Head of caudate nucleus (tissue), 42 donors: Measurements from ENCODE around the gene LAP3.

Experiments used
- DNase-seq, 42 donors: peaks; one replicate each; pipeline versions ENCODE4 v3.0.0 to v3.0.0-alpha.2; 2020 to 2021; ENCODE audit warnings: mixed read lengths in 7 of 42
- intact Hi-C: fragments of 100-400 bp; cut with DNase I; formaldehyde crosslinking; loops from one replicate; pipeline ENCODE4 v1.15.0; 2022

Gene LAP3

DNA sequence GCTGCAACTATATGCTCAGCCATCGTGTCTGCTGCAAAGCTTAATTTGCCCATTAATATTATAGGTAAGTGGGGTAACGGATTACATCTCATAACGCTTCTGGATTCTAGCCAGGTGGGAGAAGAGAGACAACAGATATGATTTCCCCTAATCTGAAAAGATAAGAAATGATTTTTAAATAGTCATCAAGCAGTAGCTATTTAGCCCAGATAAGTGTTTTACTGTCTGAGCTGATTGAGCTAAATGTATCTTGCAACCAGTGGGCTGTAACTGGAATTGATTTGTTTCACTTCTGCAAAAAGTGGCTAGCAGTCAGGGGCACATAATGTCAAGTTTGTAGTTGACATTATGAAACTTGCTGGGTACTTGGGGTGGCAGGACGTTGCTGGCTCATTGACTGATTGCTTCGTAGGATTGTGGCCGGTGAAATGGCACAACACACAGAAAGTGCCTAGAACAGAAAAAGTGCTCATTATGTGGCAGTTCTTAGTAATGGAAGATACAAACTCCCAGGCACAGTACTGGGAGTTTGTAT is 18.5 kb downstream of the LAP3 start:
- intact Hi-C loops, result no loop called here
- peak in 3 of 42 donors; percentile 3 to 11 (median 9) for DNase-seq

DNA sequence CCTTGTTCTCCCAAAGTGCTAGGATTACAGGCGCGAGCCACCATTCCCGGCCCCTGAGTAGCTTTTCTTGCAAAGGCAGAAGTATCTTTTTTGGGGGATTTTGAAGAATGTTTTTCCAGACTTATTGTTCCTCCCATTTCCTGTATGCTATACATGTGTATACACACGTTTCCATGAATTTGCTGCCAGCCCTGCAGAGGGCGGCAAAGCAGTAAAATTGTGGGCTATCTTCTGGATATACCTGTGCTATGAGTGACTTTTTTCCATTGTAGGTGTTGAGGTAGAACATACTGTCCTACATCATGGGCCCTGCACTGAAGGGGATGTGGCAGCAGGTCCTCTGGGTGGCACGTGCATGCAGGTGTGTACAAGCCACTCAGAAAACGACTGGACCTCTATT is 20.5 kb downstream of the LAP3 start:
- peak in 2 of 42 donors; percentile 17 to 30 for DNase-seq
- intact Hi-C loops, result no loop called here

DNA sequence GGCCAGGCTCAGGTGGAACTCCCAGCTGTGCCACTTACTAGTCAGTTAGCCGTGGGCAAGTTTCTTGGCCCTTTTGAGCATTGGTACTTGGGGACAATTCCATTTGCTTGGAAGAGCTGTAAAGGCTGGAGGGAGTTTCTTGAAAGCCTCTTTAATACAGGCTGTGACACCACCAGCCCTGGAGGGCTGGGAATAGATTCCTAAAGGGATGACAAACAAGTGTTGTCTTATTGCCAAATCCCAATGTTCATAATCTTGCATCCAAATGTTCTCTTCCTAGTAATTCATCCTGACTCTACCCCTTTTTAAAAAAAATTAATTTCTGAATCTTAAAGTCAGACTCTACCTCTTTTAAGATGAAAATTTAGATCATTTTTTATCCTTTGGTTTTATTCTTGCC is 22.8 kb downstream of the LAP3 start:
- intact Hi-C loops, result no loop called here

DNA sequence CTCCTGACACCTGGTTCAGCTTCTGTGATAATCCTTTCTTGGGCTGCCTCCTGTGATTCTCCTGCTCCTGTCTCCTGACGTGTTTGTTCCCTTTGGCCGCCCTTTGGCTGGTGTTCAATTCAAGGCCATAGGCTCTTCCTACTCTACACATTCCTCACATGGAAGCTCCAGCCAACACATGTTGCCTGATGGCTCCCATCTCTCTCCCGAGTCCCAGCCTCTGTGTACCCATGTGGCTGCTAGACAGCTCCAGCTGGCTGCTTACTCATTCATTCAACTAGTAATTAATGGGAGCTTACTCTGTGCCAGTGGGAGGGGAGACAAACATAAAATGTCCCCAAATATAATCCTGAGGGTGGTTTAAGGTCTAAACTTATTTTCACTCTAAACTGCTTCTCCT is 28.2 kb downstream of the LAP3 start:
- intact Hi-C loops, result no loop called here
- DNase-seq, result no peak

More for the DNA sequence above, 22.8 kb downstream of the LAP3 start:
- DNase-seq, result peak in 1 of 42 donors; percentile 48

DNA sequence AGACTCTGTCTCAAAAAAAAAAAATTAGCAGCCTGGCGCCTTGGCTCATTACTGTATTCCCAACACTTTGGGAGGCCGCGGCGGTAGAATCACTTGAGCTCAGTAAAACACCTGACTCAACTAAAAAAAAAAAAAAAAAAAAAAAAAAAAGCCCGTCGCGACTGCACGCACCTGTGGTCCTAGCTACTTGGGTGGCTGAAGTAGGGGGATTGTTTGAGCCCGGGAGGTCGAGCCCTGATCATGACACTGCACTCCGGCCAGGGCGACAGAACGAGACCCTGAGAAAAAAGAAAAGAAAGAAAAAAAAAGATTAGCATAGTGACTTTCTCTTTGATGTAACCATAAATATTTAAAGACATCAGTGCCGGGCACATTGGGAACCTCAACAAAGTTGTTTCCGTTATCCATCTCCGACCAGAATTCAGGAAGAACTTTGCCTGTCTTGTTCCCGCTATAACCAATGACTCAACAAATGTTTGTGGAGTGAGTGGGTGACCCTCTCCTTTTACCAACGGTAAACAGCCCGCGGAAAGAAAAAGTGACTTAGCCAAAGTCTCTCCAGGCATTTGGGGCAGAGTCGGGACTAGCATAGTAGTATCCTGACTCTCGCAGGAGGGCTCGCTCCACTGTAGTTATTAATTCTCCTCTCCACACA is 36.9 kb downstream of the LAP3 start:
- DNase-seq, result peak in 20 of 42 donors; percentile 4 to 54 (median 22)
- intact Hi-C loops, result loop anchor here (1.0 to 10.0 kb wide), 3 partner anchors 37 to 411 kb away; partner anchors contain the start of genes LAP3 and LCORL

DNA sequence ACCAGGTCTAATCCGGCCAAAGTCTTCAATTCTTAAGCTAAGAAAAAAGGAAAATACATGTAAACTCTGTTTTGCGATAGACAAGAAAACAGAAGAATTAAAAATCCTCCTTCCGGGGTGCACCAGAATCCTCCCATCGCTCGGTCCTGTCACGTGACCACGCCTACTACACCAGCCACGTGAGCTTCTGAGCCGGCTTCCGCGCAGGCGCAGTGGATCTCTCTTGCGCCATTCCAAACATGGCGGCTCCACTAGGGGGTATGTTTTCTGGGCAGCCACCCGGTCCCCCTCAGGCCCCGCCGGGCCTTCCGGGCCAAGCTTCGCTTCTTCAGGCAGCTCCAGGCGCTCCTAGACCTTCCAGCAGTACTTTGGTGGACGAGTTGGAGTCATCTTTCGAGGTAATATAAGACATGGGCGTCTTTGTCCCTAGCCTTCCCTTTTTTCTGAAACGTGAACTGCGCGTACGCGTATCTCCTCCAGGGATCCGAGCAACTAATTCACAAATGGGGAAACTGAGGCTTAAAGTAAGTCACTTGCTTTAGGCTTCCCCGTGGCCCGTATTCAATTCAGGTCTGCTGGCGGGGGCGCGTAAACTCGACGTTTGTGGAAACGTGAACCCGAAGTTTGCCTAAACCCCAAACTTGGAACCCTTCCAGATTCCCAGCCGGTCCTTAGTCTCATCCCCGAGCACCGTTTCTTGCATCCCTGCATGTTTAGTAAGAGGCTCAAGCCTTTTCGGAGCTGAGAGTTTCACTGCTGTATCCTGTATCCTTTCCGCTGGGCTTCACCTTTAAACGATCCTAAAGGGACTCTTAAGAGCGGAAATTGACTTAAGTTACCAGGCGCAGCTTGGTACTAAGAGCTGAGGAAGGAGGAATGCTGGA is 37.7 kb downstream of the LAP3 start, which contains the start of gene MED28:
MED28 (plus strand) TSS at position 226 of the 884 bp plus-strand sequence; CDS start at position 240, 14 bp downstream.
- peak; percentile 86 to 99 (median 96) for DNase-seq
- intact Hi-C loops, result loop anchor here (1.0 to 10.0 kb wide), 3 partner anchors 37 to 410 kb away; partner anchors contain the start of genes LAP3 and LCORL

DNA sequence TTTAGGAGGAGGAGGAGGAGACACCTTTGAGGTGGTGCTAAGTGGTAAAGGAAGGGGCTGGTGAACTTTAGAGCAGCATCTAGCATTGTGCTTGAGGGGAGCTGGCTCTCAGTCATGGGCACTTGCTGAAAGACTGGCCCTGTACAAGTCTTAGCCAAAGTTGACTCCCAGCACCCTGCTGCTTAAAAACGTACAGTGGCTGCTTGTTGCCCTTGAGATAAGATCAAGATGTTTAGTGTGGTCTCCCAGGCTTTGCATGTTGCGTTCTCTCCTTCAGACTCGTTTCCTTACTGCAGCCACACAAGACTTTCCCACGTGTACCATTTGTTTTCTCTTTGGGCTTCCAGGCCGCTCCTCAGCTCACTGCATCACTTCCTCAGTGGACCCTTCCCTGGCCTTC is 39.3 kb downstream of the LAP3 start:
- intact Hi-C loops, result loop anchor here (10.0 kb wide), 1 partner anchor 409 kb away; the partner anchor contains the start of gene LCORL
- no peak for DNase-seq

DNA sequence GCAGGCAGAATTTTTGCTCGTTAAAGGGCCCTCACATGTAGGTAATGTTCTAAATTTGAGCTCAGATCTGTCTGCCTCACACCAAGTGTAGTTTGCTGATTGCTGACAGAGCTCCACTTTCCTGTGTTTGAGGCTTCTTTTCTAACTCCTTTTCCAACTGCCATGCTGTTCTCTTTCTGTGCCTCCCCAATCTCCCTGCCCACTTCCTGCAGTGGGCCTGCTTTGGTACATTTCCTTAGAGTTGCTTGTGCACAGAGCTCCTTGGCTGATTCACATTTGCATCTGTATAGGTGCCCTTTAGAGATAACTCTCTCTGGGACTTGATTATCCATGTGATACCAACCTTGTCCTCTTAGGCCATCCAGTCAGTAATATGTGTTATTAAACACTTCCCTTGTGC is 41.9 kb downstream of the LAP3 start:
- DNase-seq, result no peak
- intact Hi-C loops, result loop anchor here (10.0 kb wide), 1 partner anchor 406 kb away; the partner anchor contains the start of gene LCORL

DNA sequence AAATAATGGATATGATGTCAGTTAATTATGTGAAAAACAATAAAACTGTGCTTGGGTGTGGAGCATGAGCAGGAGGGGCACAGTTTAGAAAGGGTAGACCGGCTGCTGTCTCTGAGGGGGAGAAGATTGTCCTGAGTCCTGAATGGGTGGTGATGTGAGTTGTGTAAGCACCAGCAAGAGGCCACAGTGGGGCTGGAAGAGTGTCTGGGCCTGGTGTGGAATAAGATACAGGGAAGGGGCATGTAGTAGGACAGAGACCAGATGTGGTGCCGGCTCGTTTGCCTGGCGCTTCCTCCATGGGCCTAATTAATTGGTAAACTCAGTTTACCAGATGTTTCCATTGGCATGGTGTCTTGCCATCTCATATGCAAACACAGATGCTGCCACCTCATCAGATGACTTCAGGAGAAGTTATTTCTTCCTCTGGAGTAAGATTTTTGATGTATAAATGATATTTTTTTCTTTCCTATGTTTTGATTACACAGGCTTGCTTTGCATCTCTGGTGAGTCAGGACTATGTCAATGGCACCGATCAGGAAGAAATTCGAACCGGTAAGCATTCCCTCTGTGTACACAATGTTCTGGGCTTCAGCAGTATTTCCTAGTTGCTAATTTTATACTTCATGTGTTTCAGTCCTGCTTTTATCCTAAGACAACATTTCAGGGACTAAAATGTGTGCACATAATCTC is 42.6 kb downstream of the LAP3 start:
- intact Hi-C loops, result loop anchor here (10.0 kb wide), 1 partner anchor 405 kb away; the partner anchor contains the start of gene LCORL
- no peak for DNase-seq

DNA sequence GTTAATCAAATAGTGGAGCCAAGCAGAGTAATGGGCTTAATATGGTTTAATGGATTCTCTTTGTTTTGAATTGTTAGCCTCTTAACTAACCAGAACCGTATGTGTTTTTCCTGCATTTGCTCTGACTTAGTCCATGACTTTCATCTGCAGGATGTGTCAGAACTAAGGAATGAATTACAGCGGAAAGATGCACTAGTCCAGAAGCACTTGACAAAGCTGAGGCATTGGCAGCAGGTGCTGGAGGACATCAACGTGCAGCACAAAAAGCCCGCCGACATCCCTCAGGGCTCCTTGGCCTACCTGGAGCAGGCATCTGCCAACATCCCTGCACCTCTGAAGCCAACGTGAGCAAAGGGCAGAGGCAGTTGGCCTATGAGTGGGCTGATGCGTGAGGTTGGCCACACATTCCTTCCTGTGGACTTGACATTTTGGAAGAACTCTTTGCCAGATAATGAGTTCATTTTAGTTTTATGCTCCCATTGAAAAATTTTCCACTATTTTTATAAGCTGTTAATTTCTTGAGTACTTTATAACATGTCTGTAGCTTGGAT is 46.5 kb downstream of the LAP3 start:
- intact Hi-C loops, result no loop called here
- DNase-seq, result no peak

DNA sequence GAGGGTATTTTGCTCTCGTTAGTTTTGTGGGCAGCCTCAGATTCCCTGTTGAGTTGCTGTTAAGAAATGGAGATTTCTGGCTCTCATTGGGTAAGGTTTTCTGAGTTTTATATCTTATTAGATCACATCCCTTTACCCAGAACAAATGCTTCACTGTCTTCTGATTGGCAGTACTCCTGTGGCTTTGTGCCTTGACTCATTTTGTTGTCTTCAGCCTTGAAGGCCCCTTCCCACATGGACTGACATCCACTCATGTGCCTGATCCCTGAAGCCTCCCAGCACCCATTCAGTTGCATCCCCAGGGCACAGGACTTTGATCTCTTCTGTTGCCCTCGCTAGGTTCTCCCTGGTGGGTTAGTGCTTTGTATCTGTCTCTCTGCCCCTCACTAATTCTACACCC is 47.8 kb downstream of the LAP3 start:
- intact Hi-C loops, result no loop called here
- DNase-seq, result peak in 1 of 42 donors; percentile 37

DNA sequence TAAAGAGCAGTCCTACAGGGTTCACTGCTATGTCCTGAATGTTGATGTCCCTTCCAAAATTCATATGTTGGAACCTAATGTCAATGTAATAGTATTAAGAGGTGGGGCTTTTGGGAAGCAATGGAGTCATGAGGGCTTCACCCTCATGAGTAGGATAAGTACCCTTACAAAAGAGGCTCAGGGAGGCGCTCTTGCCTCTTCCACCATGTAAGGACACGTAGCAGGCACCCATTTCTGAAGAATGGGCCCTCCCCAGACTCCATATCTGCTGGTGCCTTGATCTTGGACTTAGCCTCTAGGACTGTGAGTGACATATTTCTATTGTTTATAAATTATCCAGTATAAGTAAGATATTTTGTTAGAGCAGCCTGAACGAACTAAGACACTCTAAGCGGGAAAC is 53.2 kb downstream of the LAP3 start:
- peak in 1 of 42 donors; percentile 33 for DNase-seq
- intact Hi-C loops, result no loop called here

DNA sequence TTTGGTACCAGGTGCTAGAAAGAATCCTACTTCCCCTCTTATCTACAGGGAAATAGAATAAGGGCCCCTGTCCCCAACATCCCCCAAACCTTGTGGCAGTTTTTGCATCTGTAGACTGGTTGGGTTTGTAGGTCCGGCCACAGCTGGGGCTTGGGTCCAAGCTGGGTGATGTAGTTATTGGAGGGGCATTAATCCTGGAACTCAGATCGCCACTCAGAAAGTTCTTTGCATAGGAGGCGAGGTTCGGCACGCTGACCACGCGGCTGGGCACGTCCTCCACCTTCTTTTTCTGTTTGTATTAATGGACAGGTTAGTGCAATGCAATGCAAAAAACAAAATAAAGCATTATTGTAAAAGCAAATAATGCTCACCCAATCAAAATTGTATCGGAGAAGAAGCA is 56.6 kb downstream of the LAP3 start:
- DNase-seq, result peak in 2 of 42 donors; percentile 8 to 32
- intact Hi-C loops, result no loop called here

DNA sequence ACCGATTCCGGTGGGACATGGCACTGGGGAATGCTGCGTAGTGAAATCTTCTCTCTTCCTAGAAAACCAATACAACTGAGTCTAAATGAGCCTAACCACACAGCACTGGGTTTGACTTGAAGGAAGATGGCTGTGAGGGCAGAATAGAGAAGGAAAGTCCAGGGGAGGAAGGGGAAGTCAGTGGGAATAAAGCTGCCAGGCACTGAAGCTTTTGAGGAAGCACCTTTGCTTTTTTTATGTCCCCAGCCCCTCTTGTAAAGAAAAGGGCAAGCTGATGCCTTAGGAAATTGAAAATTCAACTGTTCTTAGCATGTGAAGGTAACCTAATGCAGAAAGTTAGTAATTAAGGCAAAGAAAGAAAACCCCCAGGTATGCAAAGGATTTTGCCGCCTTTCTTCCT is 58.1 kb downstream of the LAP3 start:
- intact Hi-C loops, result loop anchor here (5.0 kb wide), 1 partner anchor 88 kb away; no protein-coding TSS in a partner anchor
- peak in 1 of 42 donors; percentile 0 for DNase-seq

DNA sequence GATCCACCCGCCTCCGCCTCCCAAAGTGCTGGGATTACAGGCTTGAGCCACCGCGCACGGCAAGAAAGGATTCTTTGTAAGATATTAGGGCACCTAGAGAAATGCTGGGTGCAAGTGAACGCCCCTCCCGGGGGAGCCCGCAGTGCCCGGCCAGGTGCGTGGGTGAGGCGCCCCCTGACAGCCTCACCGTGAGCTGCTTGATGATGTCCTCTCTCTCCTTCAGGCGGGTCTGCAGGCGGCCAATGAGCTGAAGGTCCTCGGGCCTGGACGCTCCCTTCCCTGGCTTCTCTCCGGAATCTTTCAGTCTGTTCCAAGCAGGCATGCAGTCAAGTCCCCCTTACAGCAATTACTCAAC is 59.3 kb downstream of the LAP3 start:
- peak in 10 of 42 donors; percentile 12 to 40 (median 17) for DNase-seq
- intact Hi-C loops, result loop anchor here (5.0 kb wide), 1 partner anchor 89 kb away; no protein-coding TSS in a partner anchor

DNA sequence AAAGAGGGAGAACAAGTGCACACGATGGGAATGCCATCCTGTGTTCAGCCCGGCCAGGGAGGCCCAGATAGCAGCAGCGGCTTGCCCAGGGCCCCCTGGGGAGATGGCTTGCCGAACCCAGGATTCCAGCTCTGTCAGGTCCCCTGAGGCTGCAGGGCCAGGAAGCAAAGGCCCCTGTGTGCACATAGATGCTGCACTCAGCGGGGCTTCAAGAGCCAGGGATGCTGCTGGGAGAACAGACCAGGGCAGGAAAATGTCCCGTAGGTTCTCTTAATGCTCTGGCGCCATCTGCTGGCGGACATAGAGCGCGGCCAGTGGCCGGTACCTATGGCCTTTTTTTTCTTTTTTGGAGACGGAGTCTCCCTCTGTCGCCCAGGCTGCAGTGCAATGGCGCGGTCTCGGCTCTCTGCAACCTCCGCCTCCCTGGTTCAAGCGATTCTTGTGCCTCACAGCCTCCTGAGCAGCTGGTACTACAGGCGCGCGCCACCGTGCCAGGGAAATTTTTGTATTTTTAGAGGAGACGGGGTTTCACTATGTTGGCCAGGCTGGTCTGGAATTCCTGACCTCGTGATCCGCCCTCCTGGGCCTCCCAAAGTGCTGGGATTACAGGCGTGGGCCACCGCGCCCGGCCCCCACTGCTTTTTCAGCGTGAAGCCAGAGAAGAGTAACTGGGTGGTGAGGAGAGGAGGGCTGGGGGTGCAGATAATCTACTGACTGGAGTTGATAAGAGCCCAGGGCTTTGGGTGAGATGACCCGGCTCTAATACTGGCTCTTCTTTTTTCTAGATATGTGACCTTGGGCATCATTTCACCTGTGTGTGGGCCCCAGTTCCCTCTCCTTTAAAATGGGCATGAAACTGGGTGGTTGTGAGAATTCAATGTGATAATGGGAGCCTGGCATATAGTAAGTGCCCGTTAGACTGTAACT is 60.0 kb downstream of the LAP3 start:
- intact Hi-C loops, result loop anchor here (5.0 kb wide), 1 partner anchor 90 kb away; no protein-coding TSS in a partner anchor
- DNase-seq, result peak; percentile 66 to 96 (median 86)

DNA sequence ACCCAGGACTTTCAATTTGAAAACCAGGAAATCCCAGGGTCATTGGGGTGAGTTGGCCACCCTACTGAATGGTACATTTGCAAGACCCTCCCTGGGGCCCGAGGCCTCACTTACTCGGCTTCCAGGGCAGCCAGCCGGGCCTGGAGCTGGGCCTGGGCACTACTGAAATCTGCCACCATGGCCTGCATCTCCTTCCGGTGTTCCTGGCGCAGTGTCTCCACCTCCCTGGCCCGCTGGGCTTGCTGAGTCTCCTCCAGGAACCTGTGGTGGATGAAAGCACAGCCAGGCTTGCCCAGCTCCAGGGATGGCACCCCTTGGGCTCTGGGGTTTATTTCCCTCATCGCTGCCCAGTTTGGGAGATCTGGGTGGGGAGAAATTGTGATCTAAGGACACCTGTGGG is 62.1 kb downstream of the LAP3 start:
- intact Hi-C loops, result loop anchor here (5.0 kb wide), 1 partner anchor 92 kb away; no protein-coding TSS in a partner anchor
- peak in 1 of 42 donors; percentile 36 for DNase-seq
